ENCODE data around the gene MSH3.
"Not testable (repeated sequence)": the region's sequence is repeated elsewhere in the genome, so short reads cannot be mapped to it uniquely, and the experiment has no call there.

Gene MSH3

DNA sequence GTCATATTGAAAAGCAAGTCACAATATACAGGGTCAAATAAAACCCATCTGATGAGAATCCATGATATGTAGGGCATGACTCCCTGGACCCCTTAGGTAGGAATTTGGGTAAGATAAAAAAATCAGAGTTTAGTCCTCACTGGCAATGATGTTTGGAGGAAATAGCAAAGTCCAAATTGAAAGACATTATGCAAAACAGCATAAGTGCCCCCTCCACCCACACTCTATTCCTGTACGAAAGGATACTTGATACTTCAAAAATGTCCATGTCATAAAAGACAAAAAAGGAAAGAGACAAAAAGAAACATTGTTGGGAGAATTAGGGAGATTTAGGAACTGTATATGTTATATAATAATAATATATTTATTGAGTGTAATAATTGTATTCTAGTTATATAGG is 209.7 kb downstream of the MSH3 start:
- DNase-seq = no peak

DNA sequence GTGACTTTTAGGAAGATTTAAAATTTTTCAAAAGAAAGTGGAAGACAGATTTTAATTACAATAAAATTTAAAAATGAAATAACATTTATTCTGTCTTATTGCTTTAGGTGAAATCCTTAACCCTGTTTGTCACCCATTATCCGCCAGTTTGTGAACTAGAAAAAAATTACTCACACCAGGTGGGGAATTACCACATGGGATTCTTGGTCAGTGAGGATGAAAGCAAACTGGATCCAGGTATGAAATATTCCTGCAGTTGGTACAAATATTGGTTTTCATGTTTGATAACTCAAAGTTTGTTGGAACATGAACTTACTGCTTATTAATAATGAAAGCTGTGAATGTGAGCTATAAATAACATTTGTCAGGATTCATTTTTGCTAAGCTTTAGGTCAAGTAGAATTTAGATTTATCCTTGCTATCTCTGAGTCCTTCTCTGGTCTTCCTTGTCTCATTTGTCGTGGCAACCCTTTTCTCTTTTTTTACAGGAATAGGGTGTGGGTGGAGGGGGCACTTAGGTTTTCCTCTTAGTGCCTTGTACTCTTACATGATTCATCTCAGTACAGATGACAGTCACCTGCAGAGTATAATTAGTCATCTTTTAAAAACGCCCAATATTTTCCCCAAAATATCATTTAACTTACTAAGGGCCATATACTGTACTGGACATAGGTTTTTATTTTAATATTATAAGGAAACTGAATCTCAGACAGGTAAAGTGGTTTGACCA is 210.4 kb downstream of the MSH3 start:
- peak in 1 of 2 donors; percentile 27 for DNase-seq

- no peak for DNase-seq
Observed at GRCh38 chr5:80865551-80865950, 211.1 kb downstream of the MSH3 start.

DNA sequence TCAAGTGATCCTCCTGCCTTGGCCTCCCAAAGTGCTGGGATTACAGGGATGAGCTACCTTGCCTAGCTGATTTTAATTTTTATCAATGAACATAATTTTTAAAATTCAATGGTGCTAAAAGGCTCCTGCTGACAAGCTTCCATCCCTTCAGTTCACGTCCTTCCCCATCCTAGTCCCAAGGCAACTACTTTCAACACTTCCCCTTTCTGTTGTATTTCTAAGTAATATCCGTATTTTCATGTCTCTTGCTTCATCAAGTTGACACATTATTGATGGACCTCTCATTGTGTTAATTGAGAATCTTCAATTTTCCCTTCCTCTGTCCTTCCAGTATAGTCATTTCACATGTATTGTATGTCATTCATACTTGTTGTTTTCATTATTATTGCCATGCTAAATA is 211.9 kb downstream of the MSH3 start:
- no peak for DNase-seq

- no peak for DNase-seq
Observed at GRCh38 chr5:80867233-80867632, 212.8 kb downstream of the MSH3 start.

- no peak for DNase-seq
Observed at GRCh38 chr5:80870442-80870841, 216.0 kb downstream of the MSH3 start.

DNA sequence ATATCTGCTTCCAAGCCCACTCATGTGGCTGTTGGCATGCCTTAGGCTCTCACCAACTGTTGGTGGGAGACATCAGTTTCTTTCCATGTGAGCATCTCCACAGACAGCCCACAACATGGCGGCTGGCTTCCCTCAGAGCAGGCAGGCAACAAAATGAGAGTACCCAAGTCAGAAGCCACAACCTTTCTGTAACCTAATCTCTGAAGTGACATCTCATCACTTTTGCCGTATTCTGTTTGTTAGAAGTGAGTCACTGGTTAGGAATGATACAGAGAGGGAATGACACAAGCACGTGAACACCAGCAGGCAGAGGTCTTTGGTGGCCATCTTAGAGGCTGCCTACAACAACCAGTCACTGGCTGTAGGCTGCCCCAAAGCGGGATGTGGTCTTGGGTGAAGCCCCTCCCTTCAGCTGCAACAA is 217.1 kb downstream of the MSH3 start:
- DNase-seq = peak; percentile 32 to 52

DNA sequence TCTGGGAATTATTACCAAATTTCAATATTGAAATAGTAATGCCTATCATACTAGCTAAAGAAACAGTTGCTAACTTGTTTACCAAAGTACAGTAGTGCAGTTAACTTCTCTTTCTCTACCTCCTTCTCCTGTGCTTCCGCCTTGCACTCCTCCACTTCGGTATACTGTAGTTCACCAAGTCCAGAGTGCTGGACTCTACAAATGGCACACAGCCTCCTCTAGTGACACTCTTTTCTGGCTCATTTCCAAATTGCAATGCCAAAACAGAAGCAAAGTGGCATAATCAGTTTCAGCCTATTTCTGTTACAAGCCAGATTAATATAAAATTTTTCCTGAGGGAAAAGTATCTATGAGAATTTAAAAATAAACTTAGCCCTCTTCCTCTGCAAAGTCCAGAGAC is 219.7 kb downstream of the MSH3 start:
- DNase-seq = no peak

DNA sequence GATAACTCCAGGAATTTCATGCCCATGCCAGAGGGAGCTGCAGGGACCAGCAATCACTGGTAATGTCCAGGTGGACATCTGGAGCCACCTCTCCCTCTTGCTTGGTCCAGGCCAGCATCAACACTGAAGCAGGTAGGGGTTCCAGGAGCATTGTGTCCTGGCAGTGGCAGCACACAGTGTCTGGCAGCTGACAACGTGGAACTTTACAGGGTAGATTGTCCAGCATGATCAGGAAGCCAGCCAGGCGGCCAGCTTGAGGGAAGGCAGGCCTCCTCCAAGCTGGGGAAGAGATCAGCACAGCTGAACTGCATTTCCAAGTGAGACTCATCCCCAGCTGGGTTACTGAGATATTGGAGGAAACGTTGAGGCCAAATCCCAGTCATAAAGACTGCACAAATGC is 223.1 kb downstream of the MSH3 start:
- no peak for DNase-seq

DNA sequence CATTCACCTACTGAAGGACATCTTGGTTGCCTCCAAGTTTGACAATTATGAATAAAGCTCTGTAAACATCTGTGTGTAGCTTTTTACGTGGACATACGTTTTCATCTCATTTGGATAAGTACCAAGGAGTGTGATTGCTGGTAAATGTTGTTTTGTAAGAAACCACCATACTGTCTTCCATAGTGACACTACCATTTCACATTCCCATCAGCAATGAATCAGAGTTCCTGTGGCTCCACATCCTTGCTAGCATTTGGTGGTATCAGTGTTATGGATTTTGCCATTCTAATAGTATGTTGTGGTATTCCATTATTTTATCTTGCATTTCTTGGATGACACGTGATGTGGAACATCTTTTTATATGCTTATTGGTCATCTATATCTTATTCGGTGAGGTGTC is 227.3 kb downstream of the MSH3 start:
- no peak for DNase-seq

DNA sequence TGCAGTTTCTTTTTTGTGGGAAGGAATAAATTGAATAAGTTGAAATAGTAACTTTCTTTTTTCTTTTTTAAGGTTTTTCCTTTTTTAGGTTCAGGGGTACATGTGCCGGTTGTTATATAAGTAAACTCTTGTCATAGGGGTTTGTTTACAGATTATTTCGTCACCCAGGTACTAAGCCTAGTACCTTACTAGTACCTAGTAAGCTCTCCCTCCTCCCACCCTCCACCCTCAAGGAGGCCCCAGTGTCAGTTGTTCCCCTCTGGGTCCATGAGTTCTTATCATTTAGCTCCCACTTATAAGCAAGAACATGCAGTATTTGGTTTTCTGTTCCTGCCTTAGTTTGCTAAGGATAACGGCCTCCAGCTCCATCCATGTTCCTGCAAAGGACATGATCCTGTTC is 228.9 kb downstream of the MSH3 start:
- DNase-seq = not testable (repeated sequence)

DNA sequence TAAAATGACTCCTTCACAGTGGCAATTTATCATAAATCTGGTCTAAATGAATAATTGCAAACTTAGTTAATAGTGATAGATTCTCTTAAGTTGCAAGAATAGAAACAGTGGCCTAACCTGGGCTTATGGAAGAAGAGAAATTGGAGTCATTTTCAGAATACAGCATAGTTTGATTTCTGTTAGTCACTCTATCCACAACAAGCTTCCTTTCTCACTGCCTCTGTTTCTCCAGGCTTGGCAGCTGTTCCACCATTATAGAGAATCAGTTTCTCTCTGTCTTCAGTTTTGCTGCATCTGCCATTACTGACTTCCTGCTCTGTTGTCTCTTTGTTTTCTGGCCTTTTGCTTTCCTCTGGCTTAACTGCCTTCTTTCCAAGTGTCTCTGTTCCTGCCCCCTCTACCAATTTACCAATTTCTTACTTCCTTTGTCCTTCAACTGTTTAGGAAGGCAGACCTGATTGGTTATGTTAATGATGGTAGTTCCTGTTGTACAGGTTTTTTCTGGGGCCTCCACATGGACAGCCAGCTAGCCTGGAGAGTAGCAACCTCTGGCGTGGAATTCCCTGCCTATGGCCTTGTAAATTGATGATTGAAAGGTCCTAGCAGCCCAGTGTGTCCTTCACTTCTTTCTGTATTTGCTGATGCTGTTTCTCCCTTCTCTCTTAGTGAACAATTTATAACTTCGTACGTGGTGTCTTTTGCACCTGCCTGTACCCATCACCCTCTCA is 229.8 kb downstream of the MSH3 start:
- no peak for DNase-seq

DNA sequence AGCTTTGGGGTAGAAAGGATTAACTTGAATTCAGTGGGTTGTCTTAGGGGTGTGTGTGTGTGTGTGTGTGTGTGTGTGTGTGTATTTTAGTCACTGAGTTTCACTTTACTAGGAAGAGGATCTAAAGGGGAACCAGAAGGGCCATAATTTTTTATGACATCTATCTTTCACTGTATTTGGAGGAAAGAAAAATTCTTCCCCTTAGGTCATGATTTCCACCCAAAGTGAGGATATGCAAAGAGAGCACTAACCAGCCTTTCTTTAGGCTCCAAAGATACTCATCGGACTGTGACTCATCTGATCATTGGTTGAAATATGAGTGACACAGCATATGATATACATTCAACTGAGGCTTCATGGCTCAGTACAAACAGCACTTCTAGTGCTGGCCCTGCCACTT is 230.5 kb downstream of the MSH3 start:
- peak; percentile 17 to 24 for DNase-seq

- DNase-seq = no peak
Observed at GRCh38 chr5:80885396-80886000, 231.0 kb downstream of the MSH3 start.

DNA sequence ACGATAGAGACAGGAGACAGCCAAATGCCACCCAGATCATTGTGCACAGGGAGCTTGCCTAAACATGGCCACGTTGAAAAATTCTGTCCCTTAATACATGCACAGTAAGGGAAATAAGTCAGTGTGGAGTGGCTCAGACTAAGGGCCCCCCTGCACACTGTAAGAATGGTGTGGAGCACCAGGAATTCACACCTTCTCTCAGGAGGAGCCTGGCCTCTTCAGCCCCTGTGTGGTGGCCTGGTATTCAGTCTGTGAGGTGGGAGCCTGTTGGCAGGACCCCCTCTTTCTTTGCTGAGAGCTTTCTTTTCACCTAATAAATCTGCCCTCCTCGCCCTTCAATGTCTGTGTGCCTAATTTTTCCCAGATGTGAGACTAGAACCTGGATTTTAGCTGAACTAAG is 239.6 kb downstream of the MSH3 start:
- DNase-seq = no peak

DNA sequence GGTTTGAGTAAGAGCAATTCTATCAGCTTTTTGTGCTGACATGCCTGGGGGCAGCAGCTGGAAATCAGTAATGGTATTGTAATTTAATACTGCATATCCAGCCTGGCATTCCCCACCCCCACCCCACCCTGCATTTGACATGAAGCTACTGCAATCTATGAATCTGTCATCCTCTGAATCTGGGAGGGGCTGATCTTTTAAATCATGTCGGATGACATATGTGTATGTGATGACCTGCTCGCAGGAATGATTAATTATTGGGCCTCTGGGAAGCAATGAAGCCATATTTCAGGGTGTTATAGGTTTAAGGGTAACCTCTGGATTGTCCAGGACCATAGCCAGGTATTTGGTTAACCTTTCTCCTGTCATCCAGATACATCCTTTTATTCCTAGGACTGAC is 241.1 kb downstream of the MSH3 start:
- DNase-seq = no peak

- DNase-seq = not testable (repeated sequence)
Observed at GRCh38 chr5:80902624-80903023, 248.2 kb downstream of the MSH3 start.

- DNase-seq = no peak
Observed at GRCh38 chr5:80904533-80905187, 250.2 kb downstream of the MSH3 start.

DNA sequence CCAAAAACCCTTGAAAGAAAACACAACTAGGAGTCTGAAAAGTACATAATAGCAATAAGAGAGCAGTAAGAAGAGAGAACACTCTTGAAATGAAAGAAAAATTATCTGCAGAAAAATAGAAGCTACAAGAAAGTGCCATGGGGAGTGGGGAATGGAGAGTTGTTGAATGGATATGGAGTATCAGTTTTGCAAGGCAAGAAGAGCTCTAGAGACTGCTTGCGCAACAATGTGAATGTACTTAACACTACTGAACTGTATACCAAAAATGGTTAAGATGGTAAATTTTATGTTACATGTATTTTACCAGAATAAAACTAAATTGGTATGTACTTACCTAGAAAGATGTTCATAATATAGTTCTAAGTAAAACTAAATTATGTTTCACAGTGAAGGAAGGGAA is 251.0 kb downstream of the MSH3 start:
- no peak for DNase-seq

DNA sequence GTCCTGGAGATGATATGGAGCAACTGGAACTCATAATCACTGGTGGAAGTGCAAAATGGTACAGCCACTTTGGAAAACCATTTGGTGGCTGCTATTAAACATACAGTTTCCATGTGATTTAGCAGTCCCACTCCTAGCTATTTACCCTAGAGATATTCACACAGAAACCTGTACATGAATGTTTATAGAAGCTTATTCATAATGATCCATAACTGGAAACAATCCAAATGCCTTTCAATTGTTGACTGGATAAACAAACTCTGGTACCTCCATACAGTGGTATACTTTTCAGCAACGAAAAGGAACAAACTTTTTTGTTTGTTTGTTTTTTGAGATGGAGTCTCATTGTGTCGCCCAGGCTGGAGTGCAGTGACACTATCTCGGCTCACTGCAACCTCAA is 258.0 kb downstream of the MSH3 start:
- DNase-seq = no peak

- no peak for DNase-seq
Observed at GRCh38 chr5:80915716-80916115, 261.3 kb downstream of the MSH3 start.

DNA sequence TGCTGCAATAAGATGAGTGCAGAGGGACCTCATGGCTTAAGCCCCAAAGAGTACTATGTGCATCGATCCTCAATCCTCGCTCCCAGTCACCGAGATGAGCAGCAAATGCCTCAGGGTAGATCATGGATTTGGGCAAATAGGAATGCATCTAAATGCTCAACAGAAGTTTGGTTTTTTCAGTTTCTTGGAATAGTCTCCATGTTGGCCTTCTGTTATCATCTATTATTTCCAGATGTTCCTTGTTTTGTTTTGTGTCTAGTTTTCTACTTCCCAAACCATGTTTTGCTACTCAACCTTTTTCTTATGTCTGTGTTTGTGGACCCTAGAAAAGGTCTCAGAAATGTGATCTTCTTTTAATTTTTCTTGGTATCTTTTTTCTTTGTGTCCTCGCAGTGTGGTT is 262.2 kb downstream of the MSH3 start:
- no peak for DNase-seq

DNA sequence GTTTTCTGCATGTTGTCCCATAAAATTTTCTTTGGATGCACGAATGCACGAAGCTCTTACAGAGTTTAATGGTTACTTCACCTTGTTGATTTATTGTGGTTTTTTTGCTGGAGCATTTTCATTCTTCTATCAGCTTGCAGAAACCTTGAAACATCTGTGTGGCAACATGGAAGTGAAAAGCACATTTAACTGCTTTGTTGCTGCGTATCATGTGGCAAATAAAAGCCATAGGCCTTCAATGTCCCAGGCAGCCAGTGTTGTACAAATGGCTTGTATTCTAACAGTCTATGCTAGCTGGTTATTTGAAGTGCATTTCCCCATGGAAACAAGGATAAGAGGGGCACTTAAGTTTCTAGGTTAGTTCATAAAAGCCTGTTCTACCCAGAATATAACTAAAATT is 263.2 kb downstream of the MSH3 start:
- DNase-seq = no peak
